Iris pigment epithelial cell (primary cell): Measurements from ENCODE around the gene CTF1.
"Not testable (repeated sequence)": the region's sequence is repeated elsewhere in the genome, so short reads cannot be mapped to it uniquely, and the experiment has no call there.

Experiments
- DNase-seq: peaks from one replicate; pipeline ENCODE4 v3.0.0-alpha.2; 2011; ENCODE audit warnings: low read depth

Gene CTF1

DNA sequence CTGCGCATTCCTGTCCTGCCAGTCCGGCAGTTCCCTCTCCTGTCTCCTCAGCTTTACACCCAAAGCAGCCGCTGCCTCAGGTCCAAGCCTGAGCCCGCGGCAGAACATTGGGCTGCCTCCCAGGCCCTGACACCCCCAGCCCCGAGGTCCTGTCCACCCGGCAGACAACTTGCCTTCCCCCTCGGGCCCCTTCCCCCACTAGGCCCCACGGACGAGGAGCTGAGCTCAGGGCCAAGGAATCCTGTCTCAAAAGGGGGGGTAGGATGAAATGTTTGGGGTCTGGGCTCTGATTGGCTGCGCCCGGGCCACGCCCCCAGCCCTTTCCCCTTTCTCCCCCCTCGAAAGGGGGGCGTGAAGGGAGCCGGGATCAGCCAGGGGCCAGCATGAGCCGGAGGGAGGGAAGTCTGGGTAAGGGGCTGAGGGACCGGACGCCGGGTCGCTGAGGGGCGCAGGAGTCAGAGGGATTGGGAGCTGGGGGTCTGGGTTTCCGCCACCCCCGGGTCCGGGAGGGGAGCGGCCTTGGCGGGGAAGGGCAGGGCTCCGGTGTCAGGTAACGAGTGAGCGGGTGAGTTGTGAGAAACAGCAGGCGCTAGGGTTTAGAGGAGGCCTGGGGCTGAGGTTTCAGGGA, at the start of gene CTF1:
CTF1 (plus strand) TSS at position 354 of the 628 bp plus-strand sequence; CDS start at position 384, 30 bp downstream.
- DNase-seq, result peak; percentile 88

DNA sequence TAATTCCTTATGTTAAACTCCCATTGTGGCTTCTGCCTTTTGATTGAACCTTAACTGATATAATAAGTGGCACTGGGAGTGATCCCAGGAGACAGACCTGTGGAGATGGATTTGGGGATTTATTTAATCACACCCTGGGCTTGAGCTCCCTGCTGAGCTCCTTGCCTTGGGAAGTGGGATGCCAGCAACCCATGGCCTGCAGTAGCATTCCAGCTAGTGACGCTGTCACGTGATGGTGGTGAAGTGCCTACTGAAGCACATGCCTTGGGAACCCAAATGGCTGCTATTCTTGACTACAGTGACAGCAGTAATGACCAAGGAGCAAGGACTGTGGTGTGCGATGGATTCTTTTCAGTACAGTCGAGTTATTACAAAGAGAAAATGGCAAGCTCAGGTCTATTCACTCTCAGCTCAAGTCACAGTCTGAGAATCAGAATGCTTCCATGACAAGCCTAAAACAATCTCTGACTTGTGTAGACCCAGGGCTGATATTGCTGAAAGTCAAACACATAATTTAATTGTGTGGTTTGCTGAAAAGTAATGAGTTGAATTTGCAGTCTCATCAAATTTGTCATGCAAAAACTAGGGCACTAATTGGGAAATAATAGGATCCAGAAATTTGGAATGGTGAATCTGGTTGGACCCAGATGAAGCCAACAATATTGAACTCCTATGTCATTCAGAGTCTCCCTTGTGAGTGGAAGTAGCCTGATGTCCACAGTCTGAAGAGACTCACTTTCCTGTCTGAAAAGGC, 49.6 kb upstream of the CTF1 start:
- DNase-seq, result no peak

GRCh38 chr16:30850246-30850645, 46.2 kb upstream of the CTF1 start:
- no peak for DNase-seq

DNA sequence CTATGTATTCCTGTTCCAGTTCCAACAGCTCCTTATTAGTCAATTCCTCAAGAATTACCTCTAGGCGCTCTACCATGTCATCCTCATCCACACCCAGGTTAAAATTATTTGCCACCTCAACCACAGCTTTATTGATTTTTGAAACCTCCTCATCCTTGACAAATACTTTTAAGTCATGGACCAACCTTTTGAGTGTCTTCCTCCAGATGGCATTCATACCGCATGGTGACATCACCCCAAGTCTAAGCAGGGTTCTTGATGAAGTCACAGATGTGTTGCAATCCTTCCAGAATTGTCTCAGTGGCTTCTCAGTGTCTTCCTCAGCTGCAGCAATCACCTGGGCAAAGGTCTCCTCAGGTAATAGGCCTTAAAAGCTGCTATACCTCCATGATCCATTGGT, 42.7 kb upstream of the CTF1 start:
- no peak for DNase-seq

DNA sequence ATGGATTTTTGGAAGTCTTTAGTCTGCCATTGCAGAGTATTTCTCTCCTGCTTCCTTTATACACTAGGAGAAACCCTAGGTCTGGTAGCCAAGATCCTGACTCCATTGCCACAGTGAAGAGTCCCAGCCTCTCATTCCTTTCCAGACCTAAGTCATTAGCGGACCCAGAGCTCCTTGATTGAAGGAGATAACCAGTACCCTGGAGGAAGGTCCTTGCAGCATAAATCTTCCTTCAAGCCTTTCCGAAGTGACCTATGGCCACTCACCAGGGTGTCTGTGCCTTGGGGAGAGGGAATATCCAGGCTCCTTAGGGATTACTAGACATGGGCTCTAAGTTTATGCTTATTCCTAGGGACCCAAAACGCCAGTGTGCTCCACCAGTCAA, 38.3 kb upstream of the CTF1 start:
- no peak for DNase-seq

GRCh38 chr16:30858829-30859423, 37.5 kb upstream of the CTF1 start:
- no peak for DNase-seq

DNA sequence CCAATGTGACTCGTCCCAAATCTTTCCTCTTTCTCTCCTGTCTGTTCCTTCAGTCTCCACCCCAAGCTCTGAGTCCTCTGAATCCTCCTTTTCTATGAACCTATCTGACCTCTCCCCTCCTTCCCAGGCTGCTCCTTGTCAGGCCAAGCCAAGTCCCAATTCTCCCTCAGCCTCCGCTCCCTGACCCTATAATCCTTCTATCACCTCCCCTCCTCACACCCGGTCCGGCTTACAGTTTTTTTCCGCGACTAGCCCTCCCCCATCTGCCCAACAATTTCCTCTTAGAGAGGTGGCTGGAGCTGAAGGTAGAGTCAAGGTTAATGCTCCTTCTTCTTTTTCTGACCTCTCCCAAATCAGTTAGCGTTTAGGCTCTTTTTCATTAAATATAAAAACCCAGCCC, 35.7 kb upstream of the CTF1 start:
- not testable (repeated sequence) for DNase-seq

GRCh38 chr16:30863178-30863577, 33.2 kb upstream of the CTF1 start:
- not testable (repeated sequence) for DNase-seq

DNA sequence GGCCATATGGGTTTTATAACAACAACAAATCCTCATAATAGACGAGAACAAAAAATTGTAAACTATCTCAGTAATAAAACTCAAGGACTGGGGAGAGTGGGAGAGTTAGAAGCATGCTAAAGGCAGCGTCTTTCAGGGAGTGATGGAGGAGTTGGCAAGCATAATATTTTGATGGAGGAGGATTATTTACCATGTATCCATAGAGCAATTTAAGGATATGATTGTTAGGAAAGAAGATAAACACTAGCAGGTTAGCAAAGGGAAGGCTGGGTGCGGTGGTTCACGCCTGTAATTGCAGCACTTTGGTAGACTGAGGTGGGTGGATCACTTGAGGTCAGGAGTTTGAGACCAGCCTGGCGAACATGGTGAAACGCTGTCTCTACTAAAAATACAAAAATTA, 30.4 kb upstream of the CTF1 start:
- DNase-seq, result no peak

DNA sequence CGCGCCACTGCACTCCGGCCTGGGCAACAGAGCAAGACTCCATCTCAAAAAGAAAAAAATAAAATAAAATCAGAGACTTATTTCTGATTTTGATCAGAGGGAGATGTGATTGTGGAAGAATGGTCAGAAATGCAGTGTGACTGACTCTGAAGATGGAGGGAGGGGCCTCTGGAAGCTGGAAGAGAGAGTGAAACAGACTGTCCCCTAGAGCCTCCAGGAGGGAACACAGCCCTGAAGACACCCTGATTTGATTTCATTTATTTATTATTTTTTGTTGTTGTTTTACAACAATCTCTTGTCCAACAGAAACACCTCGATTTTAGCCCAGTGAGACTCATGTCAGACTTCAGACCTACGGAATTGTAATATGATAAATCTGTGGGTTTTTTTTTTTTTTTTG, 28.7 kb upstream of the CTF1 start:
- DNase-seq, result peak; percentile 40

DNA sequence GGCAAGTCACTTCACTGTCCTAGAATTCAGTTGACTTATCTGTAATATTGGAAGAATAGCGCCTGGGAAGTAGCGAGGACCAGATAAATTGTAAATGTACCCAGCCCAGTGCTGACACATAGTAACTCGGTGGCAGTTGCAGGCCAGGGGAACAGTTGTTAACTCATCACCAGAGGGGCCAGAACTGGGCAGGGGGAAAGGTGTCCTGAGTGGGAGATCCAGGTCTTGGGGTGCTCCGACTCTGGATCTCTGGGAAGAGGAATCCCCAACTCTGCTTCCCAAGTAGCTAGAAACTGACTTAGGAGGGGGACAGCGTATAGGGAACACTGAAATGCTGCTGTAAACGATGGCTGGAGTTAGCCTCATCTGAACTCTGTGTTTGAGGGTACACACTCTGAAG, 25.5 kb upstream of the CTF1 start:
- no peak for DNase-seq

- DNase-seq, result no peak
These were observed 22.1 kb upstream of the CTF1 start for GRCh38 chr16:30874244-30874820.

- peak; percentile 94 for DNase-seq
These were observed 21.3 kb upstream of the CTF1 start for GRCh38 chr16:30874821-30875717.

DNA sequence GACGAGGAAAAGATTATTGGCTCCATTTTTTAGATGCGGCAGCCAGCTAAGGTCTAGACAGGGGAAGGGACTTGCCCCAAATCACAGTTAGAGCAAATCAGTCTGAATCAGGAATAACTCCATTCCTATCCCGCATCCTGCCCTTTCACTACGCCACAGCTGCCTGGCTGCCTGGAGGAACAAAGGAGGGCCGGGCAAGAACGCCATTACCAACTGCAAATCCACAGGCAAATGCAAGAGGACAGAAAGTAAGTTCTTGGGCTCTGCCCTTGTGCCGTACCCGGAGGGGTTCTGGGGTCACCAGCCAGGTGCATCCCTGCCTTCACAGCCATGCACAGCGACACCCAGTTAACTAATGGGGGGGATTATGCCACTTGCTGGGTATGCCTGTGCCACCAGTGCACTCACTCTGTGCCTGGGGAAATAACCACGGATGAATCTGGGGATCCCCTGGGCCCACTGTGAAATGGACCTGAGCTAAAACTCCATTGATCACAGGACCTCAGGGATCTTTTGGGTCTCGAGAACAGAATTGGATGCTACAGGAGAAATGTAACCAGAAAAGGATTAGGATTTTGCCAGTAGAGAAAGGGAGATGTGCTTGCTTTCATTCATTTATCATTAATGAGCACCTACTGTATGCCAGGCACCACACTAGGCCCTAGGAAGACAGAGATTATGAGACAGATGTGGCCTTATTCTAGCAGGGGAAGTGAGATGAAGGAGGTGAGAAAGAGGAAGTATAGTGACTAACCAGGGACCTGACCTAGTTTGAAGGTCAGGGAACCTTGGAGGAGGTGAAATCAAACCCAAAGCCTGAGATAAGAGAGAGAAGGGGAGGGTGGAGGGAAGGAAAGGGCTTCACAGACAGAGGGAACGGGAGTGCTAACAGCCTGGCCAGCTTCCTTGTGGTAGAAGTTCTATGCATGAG, 20.3 kb upstream of the CTF1 start:
- DNase-seq, result no peak

- DNase-seq, result no peak
These were observed 19.5 kb upstream of the CTF1 start for GRCh38 chr16:30876867-30877266.

GRCh38 chr16:30882429-30883310, 13.7 kb upstream of the CTF1 start:
- no peak for DNase-seq

DNA sequence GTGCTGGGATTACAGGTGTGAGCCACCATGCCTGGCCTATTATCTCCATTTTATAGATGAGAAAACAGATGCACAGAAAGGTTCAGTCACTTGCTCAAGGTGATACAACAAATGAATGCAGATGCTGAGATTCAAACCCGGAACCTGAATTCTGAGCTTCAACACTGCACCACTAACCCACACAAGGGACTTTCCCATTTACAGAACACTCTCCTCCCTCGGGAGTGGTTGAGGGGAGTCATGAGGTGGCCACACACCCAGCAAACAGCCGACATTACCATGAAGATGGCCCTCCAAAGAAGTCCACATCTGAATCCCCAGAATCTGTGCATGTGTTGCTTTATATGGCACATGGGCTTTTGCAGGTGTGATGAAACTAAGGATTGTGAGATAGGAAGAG, 11.7 kb upstream of the CTF1 start:
- no peak for DNase-seq

- no peak for DNase-seq
These were observed 11.2 kb upstream of the CTF1 start for GRCh38 chr16:30885196-30885595.

DNA sequence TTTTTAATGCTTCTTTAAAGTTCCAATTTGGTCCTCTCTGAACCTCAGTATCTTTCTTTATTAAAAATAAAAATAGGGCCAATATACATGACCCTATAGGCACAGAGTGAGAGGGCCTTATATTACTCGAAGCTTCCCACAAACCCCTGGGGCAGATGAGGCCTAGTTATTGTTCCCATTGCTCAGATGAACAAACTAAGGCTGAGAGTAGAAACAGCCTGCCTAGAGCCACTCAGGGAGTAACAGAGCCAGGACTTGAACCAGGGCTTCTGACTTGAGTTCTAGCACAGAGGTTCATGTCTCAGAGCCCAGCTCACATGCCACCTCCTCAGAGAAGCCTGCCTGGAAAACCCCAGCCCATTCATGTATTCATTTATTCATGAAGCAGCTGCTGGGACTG, 10.3 kb upstream of the CTF1 start:
- DNase-seq, result no peak

- no peak for DNase-seq
These were observed 8.5 kb upstream of the CTF1 start for GRCh38 chr16:30887927-30888326.
